OCI-LY7 (cell line): ENCODE results near the gene THRB. TPM values are rescaled to one million over a fixed set of nuclear protein-coding genes. Genes with fewer than 3 reads are reported as not detected.
A peak's percentile ranks its signal among the peaks of the same experiment; 100 is the strongest.

Experiments
- BruUV-seq: library from RNA; stranded (reverse); fragments of 400-500 nt; replicated peaks from 2 replicates; lab custom pipeline; 2021; lab: Mats Ljungman, UMichigan
- CTCF ChIA-PET: fragments of 300-600 bp; sonication (Branson Sonifier 250); formaldehyde crosslinking; loops from one replicate; lab custom pipeline; 2022; ENCODE audit warnings: antibody characterized with exemption; ENCODE audit not compliant: unreplicated experiment; lab: Charles Lee
- POLR2A ChIA-PET: fragments of 300-600 bp; sonication (Branson Sonifier 250); formaldehyde crosslinking; loops from one replicate; lab custom pipeline; 2022; ENCODE audit warnings: antibody characterized with exemption; lab: Charles Lee
- DNase-seq: peaks from one replicate; pipeline ENCODE4 v3.0.0-alpha.2; 2015; ENCODE audit warnings: low spot score
- H2AFZ ChIP-seq: fragments of 200-600 bp; sonication (generic), shearing (Covaris generic); 2 replicates; pipeline ENCODE4 v1.6.1; 2014; ENCODE audit warnings: mild to moderate bottlenecking, antibody characterized with exemption, low read length, moderate library complexity
- H3K27ac ChIP-seq: fragments of 200-600 bp; sonication (generic); 2 replicates; pipeline ENCODE4 v1.5.1; 2014; ENCODE audit warnings: mixed run types, low read depth, mild to moderate bottlenecking, moderate library complexity, low read length, inconsistent platforms; ENCODE audit not compliant: poor library complexity, severe bottlenecking
- H3K36me3 ChIP-seq: fragments of 200-600 bp; sonication (generic); 2 replicates; pipeline ENCODE4 v1.6.1; 2014; ENCODE audit warnings: mild to moderate bottlenecking, antibody characterized with exemption, low read length, moderate library complexity, mixed read lengths; ENCODE audit not compliant: insufficient read depth
- H3K4me1 ChIP-seq: fragments of 200-600 bp; sonication (generic); 2 replicates; pipeline ENCODE4 v1.5.1; 2014; ENCODE audit warnings: mild to moderate bottlenecking, low read length; ENCODE audit not compliant: insufficient read depth, poor library complexity, severe bottlenecking
- H3K4me2 ChIP-seq: fragments of 200-600 bp; sonication (generic); 2 replicates; pipeline ENCODE4 v1.6.1; 2014; ENCODE audit warnings: mild to moderate bottlenecking, low read length
- H3K4me3 ChIP-seq: fragments of 200-600 bp; sonication (generic); 2 replicates; pipeline ENCODE4 v1.5.1; 2014; ENCODE audit warnings: mild to moderate bottlenecking, low read depth, low read length; ENCODE audit not compliant: poor library complexity, severe bottlenecking
- H3K79me2 ChIP-seq: fragments of 200-600 bp; sonication (generic); 2 replicates; pipeline ENCODE4 v1.6.1; 2016; ENCODE audit warnings: low read depth, mild to moderate bottlenecking, low read length, moderate library complexity, mixed read lengths; ENCODE audit not compliant: insufficient read depth
- H3K9me2 ChIP-seq: fragments of 200-600 bp; sonication (generic); 2 replicates; pipeline ENCODE4 v1.6.1; 2016; ENCODE audit warnings: mild to moderate bottlenecking, low read length, mixed read lengths; ENCODE audit not compliant: insufficient read depth
- H3K9me3 ChIP-seq: fragments of 200-600 bp; sonication (generic); 2 replicates; pipeline ENCODE4 v1.6.1; 2014; ENCODE audit warnings: mild to moderate bottlenecking, mixed run types, low read length, mixed read lengths
- H4K20me1 ChIP-seq: fragments of 200-600 bp; sonication (generic); 2 replicates; pipeline ENCODE4 v1.6.1; 2014; ENCODE audit warnings: mild to moderate bottlenecking, antibody characterized with exemption, low read length, moderate library complexity, mixed read lengths; ENCODE audit not compliant: insufficient read depth
- CTCF ChIP-seq: fragments of 200-600 bp; sonication (generic); conservative IDR thresholded peaks from 2 replicates; pipeline ENCODE4 v1.5.1; 2014; ENCODE audit warnings: mild to moderate bottlenecking, antibody characterized with exemption, low read length, moderate library complexity, mixed read lengths
- EZH2phosphoT487 ChIP-seq: fragments of 200-600 bp; sonication (generic); IDR thresholded peaks from 2 replicates; pipeline ENCODE4 v1.6.1; 2018; ENCODE audit warnings: low read depth, borderline replicate concordance, mild to moderate bottlenecking, mixed run types, antibody characterized with exemption, low read length, moderate library complexity, mixed read lengths
- intact Hi-C: fragments of 100-400 bp; cut with micrococcal nuclease; formaldehyde crosslinking; loops from one replicate; pipeline ENCODE4 v1.10.0; 2022; ENCODE audit not compliant: unreplicated experiment
- total RNA-seq, 2 experiments: library from RNA; depleted of rRNA in 1 of 2; stranded (reverse); fragments of >200 nt in 1 of 2; shearing (Covaris generic) in 1 of 2; gene quantifications; 2 replicates each; pipeline ENCODE4 v1.2.3, GENCODE V29; 2014 to 2022

Gene THRB
- total RNA-seq, 2 experiments from 2014 or later = not detected

DNA sequence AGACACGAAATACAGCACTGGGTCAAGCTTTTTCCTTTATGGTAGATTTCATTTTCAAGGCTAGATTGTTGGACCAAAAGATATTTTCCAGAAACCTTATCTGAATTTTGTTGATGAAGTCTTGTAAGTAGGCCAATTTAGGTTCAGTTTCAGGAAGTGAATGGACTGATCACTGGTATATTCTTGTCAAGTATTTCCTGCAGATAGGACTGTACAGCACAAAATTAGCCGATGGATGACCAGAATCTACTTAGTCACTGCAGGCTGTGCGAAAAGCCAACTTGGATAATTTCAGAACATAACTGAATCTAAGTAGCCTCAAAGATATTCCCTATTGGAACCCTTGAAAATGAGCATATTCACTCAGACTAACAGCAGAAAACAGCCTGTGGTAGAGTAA lies 343.1 kb downstream of the THRB start:
- H3K9me3 ChIP-seq = no peaks in the 10 kb centered on the region
- no peak overlapping the region for H3K4me3 ChIP-seq
- H2AFZ ChIP-seq = no peak overlapping the region
- no peaks in the 10 kb centered on the region for H4K20me1 ChIP-seq
- intact Hi-C loops = no loop called here
- TF ChIP-seq EZH2phosphoT487 (no peak), CTCF (no peak)
- CTCF ChIA-PET = no interaction called here
- H3K4me2 ChIP-seq = no peak overlapping the region
- no peaks in the 10 kb centered on the region for H3K79me2 ChIP-seq
- no TSS peak for BruUV-seq
- H3K9me2 ChIP-seq = no peaks in the 10 kb centered on the region
- no peaks in the 10 kb centered on the region for H3K36me3 ChIP-seq
- no peak overlapping the region for H3K27ac ChIP-seq
- DNase-seq = no peak
- POLR2A ChIA-PET = interaction anchor here (0.6 to 1.0 kb wide), 2 partner anchors 14 to 141 kb away, joined by 3 to 4 read pairs; no protein-coding TSS in a partner anchor
- H3K4me1 ChIP-seq = no peaks in the 10 kb centered on the region

DNA sequence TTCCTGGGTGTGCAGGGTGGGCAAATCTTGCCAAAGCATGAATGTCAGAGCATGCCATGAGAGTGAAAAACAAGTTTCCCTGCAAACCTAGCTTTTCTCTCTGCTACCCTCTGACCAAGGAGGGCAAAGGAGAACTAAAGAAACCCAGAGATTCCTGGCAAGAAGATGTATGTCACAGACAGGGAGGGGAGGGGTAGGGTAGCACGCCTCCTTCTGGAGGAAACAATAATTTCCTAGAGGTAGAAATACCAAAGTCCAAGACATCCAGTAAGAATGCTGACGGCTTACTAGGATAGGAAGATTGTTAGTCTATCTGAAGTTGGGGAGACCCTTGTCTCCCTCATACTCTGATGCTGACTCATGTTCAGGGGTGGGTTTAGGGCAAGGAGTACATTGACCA lies 345.6 kb downstream of the THRB start:
- Histone ChIP-seq H3K4me3 (no peak overlapping the region), H2AFZ (no peak overlapping the region), H3K4me2 (no peak overlapping the region), H3K36me3 (no peaks in the 10 kb centered on the region), H3K4me1 (no peaks in the 10 kb centered on the region), H3K27ac (no peak overlapping the region), H3K79me2 (no peaks in the 10 kb centered on the region), H3K9me3 (no peaks in the 10 kb centered on the region), H4K20me1 (no peaks in the 10 kb centered on the region), H3K9me2 (no peaks in the 10 kb centered on the region)
- BruUV-seq = no TSS peak
- peak; percentile 11 for DNase-seq
- CTCF ChIA-PET = no interaction called here
- intact Hi-C loops = no loop called here
- TF ChIP-seq CTCF (peak; percentile 65), EZH2phosphoT487 (no peak)
- POLR2A ChIA-PET = interaction anchor here (0.6 to 1.3 kb wide), 2 partner anchors 10 kb away, joined by 3 to 5 read pairs; no protein-coding TSS in a partner anchor

DNA sequence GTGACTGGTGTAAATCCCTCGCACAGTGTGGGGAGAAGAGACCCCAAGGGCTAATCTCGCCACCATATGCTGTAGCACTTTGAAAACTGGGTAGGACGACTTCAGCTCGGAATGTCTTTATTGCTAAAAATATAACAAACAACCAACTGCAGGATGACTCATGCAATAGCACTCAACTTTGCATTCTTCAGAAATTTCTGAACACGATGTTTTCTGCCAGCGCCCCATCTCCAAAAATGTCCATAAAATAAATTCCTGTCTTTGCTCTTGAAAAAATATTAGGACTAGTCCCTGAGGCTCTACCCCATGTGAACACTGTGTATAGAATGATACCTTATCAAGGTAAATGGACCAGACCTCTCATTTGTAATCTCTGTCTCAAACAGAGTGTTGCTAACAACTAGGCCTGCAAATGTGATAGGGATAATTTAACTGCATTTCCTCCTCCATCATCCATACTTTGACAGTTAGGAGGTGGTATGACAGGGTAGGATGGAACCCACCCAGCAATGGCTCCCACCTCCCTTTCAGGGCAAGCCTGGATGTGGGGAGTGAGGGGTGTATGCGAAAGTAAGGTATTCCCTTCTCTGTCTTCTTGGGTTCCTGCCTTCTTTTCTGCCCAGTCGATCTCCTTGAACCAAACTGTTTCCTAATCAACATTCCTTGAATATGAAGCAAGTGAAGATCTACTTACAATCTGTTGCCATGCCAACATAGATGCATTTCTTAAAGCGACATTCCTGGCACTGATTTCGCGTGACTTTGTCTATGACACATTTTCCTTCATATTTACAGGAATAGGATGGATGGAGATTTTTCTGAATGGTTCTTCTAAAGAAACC lies 348.4 kb downstream of the THRB start:
- CTCF ChIA-PET = no interaction called here
- POLR2A ChIA-PET = interaction anchor here (0.7 kb wide), 1 partner anchor 268 kb away, joined by 3 read pairs; no protein-coding TSS in a partner anchor
- no peaks in the 10 kb centered on the region for H3K9me3 ChIP-seq
- H2AFZ ChIP-seq = no peak overlapping the region
- H3K27ac ChIP-seq = no peak overlapping the region
- no peak for TF ChIP-seq EZH2phosphoT487
- TF ChIP-seq CTCF = no peak
- no peaks in the 10 kb centered on the region for H3K9me2 ChIP-seq
- intact Hi-C loops = no loop called here
- H3K4me1 ChIP-seq = no peaks in the 10 kb centered on the region
- H3K79me2 ChIP-seq = no peaks in the 10 kb centered on the region
- H3K4me2 ChIP-seq = no peak overlapping the region
- no peak overlapping the region for H3K4me3 ChIP-seq
- no peak for DNase-seq
- no peaks in the 10 kb centered on the region for H3K36me3 ChIP-seq
- no peaks in the 10 kb centered on the region for H4K20me1 ChIP-seq
- BruUV-seq = no TSS peak
